GM18498 (cell line): ENCODE measurements around the gene DHRS7B.
A peak's percentile ranks its signal among the peaks of the same experiment; 100 is the strongest.

Experiments used
- ATAC-seq: cut with Tn5 transposase; IDR thresholded peaks from one replicate; pipeline ENCODE4 v1.9.1; 2021; ENCODE audit warnings: mild to moderate bottlenecking, moderate library complexity; ENCODE audit not compliant: unreplicated experiment

The DHRS7B gene

GRCh38 chr17:21149621-21150020, 22.9 kb downstream of the DHRS7B start:
- no peak for ATAC-seq

GRCh38 chr17:21152731-21153130, 26.0 kb downstream of the DHRS7B start:
- no peak for ATAC-seq

GRCh38 chr17:21157586-21158370, 31.0 kb downstream of the DHRS7B start:
- ATAC-seq: no peak

GRCh38 chr17:21160401-21160800, 33.6 kb downstream of the DHRS7B start:
- no peak for ATAC-seq

- ATAC-seq: no peak
These were observed 35.0 kb downstream of the DHRS7B start for GRCh38 chr17:21161498-21162393.

GRCh38 chr17:21162394-21162775, 35.6 kb downstream of the DHRS7B start:
- no peak for ATAC-seq

GRCh38 chr17:21163101-21163500, 36.3 kb downstream of the DHRS7B start:
- ATAC-seq: no peak

GRCh38 chr17:21164216-21164615, 37.5 kb downstream of the DHRS7B start:
- no peak for ATAC-seq

GRCh38 chr17:21164620-21165019, 37.9 kb downstream of the DHRS7B start:
- no peak for ATAC-seq

- no peak for ATAC-seq
These were observed 39.3 kb downstream of the DHRS7B start for GRCh38 chr17:21165922-21166594.

GRCh38 chr17:21166595-21167210, 39.9 kb downstream of the DHRS7B start:
- ATAC-seq: no peak

- no peak for ATAC-seq
These were observed 40.5 kb downstream of the DHRS7B start for GRCh38 chr17:21167303-21167702.

- no peak for ATAC-seq
These were observed 41.7 kb downstream of the DHRS7B start for GRCh38 chr17:21168555-21168865.

GRCh38 chr17:21169496-21169895, 42.7 kb downstream of the DHRS7B start:
- ATAC-seq: no peak

- no peak for ATAC-seq
These were observed 44.0 kb downstream of the DHRS7B start for GRCh38 chr17:21170809-21171208.

- peak; percentile 82 for ATAC-seq
These were observed 44.7 kb downstream of the DHRS7B start for GRCh38 chr17:21171309-21171922.

GRCh38 chr17:21171970-21172510, 45.3 kb downstream of the DHRS7B start:
- ATAC-seq: no peak

- ATAC-seq: no peak
These were observed 46.1 kb downstream of the DHRS7B start for GRCh38 chr17:21172846-21173245.

GRCh38 chr17:21173543-21173942, 46.8 kb downstream of the DHRS7B start:
- no peak for ATAC-seq

- ATAC-seq: no peak
These were observed 47.4 kb downstream of the DHRS7B start for GRCh38 chr17:21174186-21174585.
